SK-N-SH (cell line): ENCODE results near the gene ASAP2. TPM values are rescaled to one million over a fixed set of nuclear protein-coding genes. Genes with fewer than 3 reads are reported as not detected.

ENCODE experiments used
- CTCF ChIA-PET: fragments of 300-600, 350-600 bp; formaldehyde crosslinking; extraction: SDS; loops from one replicate; lab custom pipeline; 2021; lab: Yijun Ruan, JAX
- POLR2A ChIA-PET: fragments of 350-600 bp; sonication (Branson Sonifier 250); formaldehyde crosslinking; extraction: SDS; loops from one replicate; lab custom pipeline; 2020; ENCODE audit warnings: antibody characterized with exemption, inconsistent platforms; lab: Yijun Ruan, JAX
- DNase-seq: peaks from one replicate; pipeline ENCODE4 v3.0.0; 2012
- H2AFZ ChIP-seq: fragments of 200-600 bp; sonication (generic); 2 replicates; pipeline ENCODE4 v1.8.1; 2016; ENCODE audit warnings: antibody characterized with exemption, mild to moderate bottlenecking, low read depth
- H3F3A ChIP-seq: fragments of 200-600 bp; sonication (generic); replicated peaks from 2 replicates; pipeline ENCODE3; 2016; ENCODE audit warnings: antibody characterized with exemption, mild to moderate bottlenecking; ENCODE audit not compliant: insufficient read depth
- H3K27ac ChIP-seq, 2 experiments: fragments of 200-500 bp in 1 of 2; fragments of 200-600 bp in 1 of 2; sonication (Bioruptor generic) in 1 of 2; sonication (generic), shearing (Covaris generic) in 1 of 2; 2 replicates each; pipeline versions ENCODE4 v1.5.1 to v1.6.1; 2014 to 2016; ENCODE audit warnings: low read depth in 2 of 2, inconsistent platforms in 1 of 2, low read length in 1 of 2, mild to moderate bottlenecking in 1 of 2, mixed read lengths in 1 of 2
- H3K27me3 ChIP-seq: fragments of 200-600 bp; sonication (generic), shearing (Covaris generic); 2 replicates; pipeline ENCODE4 v1.6.1; 2016; ENCODE audit warnings: mixed run types; ENCODE audit not compliant: insufficient read depth
- H3K36me3 ChIP-seq, 2 experiments: fragments of 200-500 bp in 1 of 2; fragments of 200-600 bp in 1 of 2; sonication (Bioruptor generic) in 1 of 2; sonication (generic) in 1 of 2; replicated peaks in 1 of 2; 2 replicates each; pipeline versions ENCODE3 to v1.5.1; 2014 to 2016; ENCODE audit warnings: low read length in 1 of 2, mild to moderate bottlenecking in 1 of 2; ENCODE audit not compliant: insufficient read depth in 2 of 2, control insufficient read depth in 1 of 2
- H3K4me1 ChIP-seq, 2 experiments: fragments of 200-500 bp in 1 of 2; fragments of 200-600 bp in 1 of 2; sonication (Bioruptor generic) in 1 of 2; sonication (generic), shearing (Covaris generic) in 1 of 2; 2 replicates each; pipeline versions ENCODE4 v1.5.1 to v1.6.1; 2014 to 2016; ENCODE audit warnings: low read depth in 1 of 2, low read length in 1 of 2, mixed run types in 1 of 2; ENCODE audit not compliant: insufficient read depth in 2 of 2, control insufficient read depth in 1 of 2
- H3K4me2 ChIP-seq: fragments of 200-600 bp; sonication (generic), shearing (Covaris generic); 2 replicates; pipeline ENCODE4 v1.6.1; 2017; ENCODE audit warnings: mixed run types
- H3K4me3 ChIP-seq, 2 experiments: fragments of 200-500 bp in 1 of 2; fragments of 200-600 bp in 1 of 2; sonication (Bioruptor generic) in 1 of 2; sonication (generic), shearing (Covaris generic) in 1 of 2; 2 replicates each; pipeline versions ENCODE4 v1.5.1 to v1.8.1; 2014 to 2016; ENCODE audit warnings: low read depth in 2 of 2, inconsistent platforms in 1 of 2, low read length in 1 of 2, mild to moderate bottlenecking in 1 of 2, mixed read lengths in 1 of 2, moderate library complexity in 1 of 2
- H3K79me2 ChIP-seq: fragments of 200-600 bp; sonication (generic); 2 replicates; pipeline ENCODE4 v1.8.1; 2017; ENCODE audit warnings: mild to moderate bottlenecking; ENCODE audit not compliant: insufficient read depth
- H3K9ac ChIP-seq: fragments of 200-600 bp; sonication (generic); 2 replicates; pipeline ENCODE4 v1.6.1; 2017; ENCODE audit warnings: mixed run types
- H3K9me2 ChIP-seq: fragments of 200-600 bp; sonication (generic); 2 replicates; pipeline ENCODE4 v1.6.1; 2017; ENCODE audit warnings: mixed run types
- H3K9me3 ChIP-seq: fragments of 200-600 bp; sonication (generic); 2 replicates; pipeline ENCODE4 v1.6.1; 2017; ENCODE audit warnings: mixed run types, mild to moderate bottlenecking, moderate library complexity
- H4K20me1 ChIP-seq: fragments of 200-600 bp; sonication (generic); 2 replicates; pipeline ENCODE4 v1.6.1; 2017; ENCODE audit warnings: mild to moderate bottlenecking, mixed run types; ENCODE audit not compliant: insufficient read depth
- FOXJ3 ChIP-seq: sonication (generic); formaldehyde crosslinking; IDR thresholded peaks from 2 replicates; pipeline ENCODE4 v1.5.1; 2020; ENCODE audit warnings: mild to moderate bottlenecking, missing genetic modification reagents
- GATA2 ChIP-seq: sonication (generic); formaldehyde crosslinking; IDR thresholded peaks from 2 replicates; pipeline ENCODE4 v1.5.0; 2020; ENCODE audit warnings: mild to moderate bottlenecking, missing genetic modification reagents
- MEF2A ChIP-seq: IDR thresholded peaks from 2 replicates; pipeline ENCODE4 v1.4.0; 2012; ENCODE audit warnings: low read depth, borderline replicate concordance
- MXI1 ChIP-seq: IDR thresholded peaks from 2 replicates; pipeline ENCODE4 v1.6.1; 2012; ENCODE audit warnings: mild to moderate bottlenecking, low read depth, low read length, improper control_type of control experiment
- NFIC ChIP-seq: IDR thresholded peaks from 2 replicates; pipeline ENCODE4 v1.4.0; 2012; ENCODE audit warnings: borderline replicate concordance
- NRF1 ChIP-seq: IDR thresholded peaks from 2 replicates; pipeline ENCODE4 v1.6.1; 2012; ENCODE audit warnings: low read depth, mild to moderate bottlenecking, low read length
- POLR2AphosphoS5 ChIP-seq: IDR thresholded peaks from 2 replicates; pipeline ENCODE4 v1.6.1; 2012; ENCODE audit warnings: low read depth, low read length
- RCOR1 ChIP-seq: fragments of 150-350 bp; IDR thresholded peaks from 2 replicates; pipeline ENCODE4 v1.6.1; 2017; ENCODE audit warnings: antibody characterized with exemption, low read length
- REST ChIP-seq: IDR thresholded peaks from 2 replicates; pipeline ENCODE4 v1.6.1; 2012; ENCODE audit warnings: mild to moderate bottlenecking, low read depth, low read length, moderate library complexity
- RFX5 ChIP-seq: IDR thresholded peaks from 2 replicates; pipeline ENCODE4 v1.6.1; 2012; ENCODE audit warnings: mild to moderate bottlenecking, improper control_type of control experiment, low read length
- TAF1 ChIP-seq: IDR thresholded peaks from 2 replicates; pipeline ENCODE4 v1.6.1; 2012; ENCODE audit warnings: low read depth, mild to moderate bottlenecking, low read length, moderate library complexity, borderline replicate concordance
- TEAD4 ChIP-seq: IDR thresholded peaks from 2 replicates; pipeline ENCODE4 v1.4.0; 2012; ENCODE audit warnings: mild to moderate bottlenecking, borderline replicate concordance; ENCODE audit not compliant: insufficient read depth
- YY1 ChIP-seq: IDR thresholded peaks from 2 replicates; pipeline ENCODE4 v1.4.0; 2012; ENCODE audit warnings: low read depth, mild to moderate bottlenecking
- WGBS: methylation state at CpG from one replicate; pipeline ENCODE4 v1.1.6; 2017; ENCODE audit warnings: low lambda C conversion rate; 5-methylcytosine and 5-hydroxymethylcytosine counted together
- polyA plus RNA-seq, 3 experiments: library from polyadenylated mRNA; depleted of rRNA; stranded (reverse); fragments of >200 nt; gene quantifications; 2 replicates each; pipeline ENCODE4 v1.2.3, GENCODE V29; 2012
- TF ChIP-seq, protein P1 (sequence below): fragments of 200-600 bp; sonication (generic); IDR thresholded peaks from 2 replicates; pipeline ENCODE4 v1.6.1; 2017; ENCODE audit warnings: antibody characterized with exemption, mild to moderate bottlenecking, moderate library complexity
- TF ChIP-seq, protein P2 (sequence below): IDR thresholded peaks from 2 replicates; pipeline ENCODE4 v1.4.0; 2012; ENCODE audit warnings: low read depth, borderline replicate concordance

ASAP2 gene
- polyA plus RNA-seq, 1 of the 3 experiments (the other 2 are of a cell fraction), result 37.9 TPM

DNA sequence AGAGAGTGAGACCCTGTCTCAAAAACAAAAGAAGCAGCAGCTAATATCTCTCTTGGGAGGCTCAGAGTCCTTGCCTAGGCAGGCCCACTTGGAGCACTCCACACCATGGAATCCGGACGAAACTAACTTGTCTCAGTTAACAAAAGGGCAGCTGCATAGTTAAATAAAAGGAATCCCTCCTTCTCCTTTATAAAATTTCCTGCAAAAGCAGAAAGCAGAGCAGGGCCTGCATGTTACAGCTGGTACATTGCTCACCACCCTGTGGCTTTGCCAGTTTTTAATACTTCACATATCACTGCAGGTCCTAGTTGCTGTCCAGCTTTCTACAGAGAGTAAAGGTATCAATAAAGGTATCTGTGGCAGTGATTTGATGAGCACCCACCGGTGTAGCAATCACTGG is 93.6 kb downstream of the ASAP2 start:
- ChIA-PET CTCF (interaction anchor here (0.7 to 3.3 kb wide), 6 partner anchors 10 to 559 kb away, joined by 3 to 12 read pairs (median 4); partner anchors contain the start of gene ASAP2), POLR2A (interaction anchor here (1.6 kb wide), 1 partner anchor 10 kb away, joined by 4 read pairs; no protein-coding TSS in a partner anchor)
- H2AFZ ChIP-seq, result no peak overlapping the region
- WGBS, result 95% methylated on average over 3 of the region's 3 CpGs
- peaks cover 39% of the 10 kb centered on the region for H4K20me1 ChIP-seq
- H3K9me2 ChIP-seq, result no peaks in the 10 kb centered on the region
- TF ChIP-seq REST (peak; percentile 74; the same call in 1 of the 2 replicates), NFIC (no peak), RFX5 (no peak)
- H3K9me3 ChIP-seq, result no peaks in the 10 kb centered on the region
- peaks cover 88% of the 10 kb centered on the region for H3K79me2 ChIP-seq
- H3K9ac ChIP-seq, result no peak overlapping the region
- DNase-seq, result no peak
- peaks cover 10 to 27% of the 10 kb centered on the region in 2 experiments; a peak in 3 of 4 replicates for H3K4me1 ChIP-seq
- peaks cover 6% of the 10 kb centered on the region for H3F3A ChIP-seq
- H3K27me3 ChIP-seq, result no peaks in the 10 kb centered on the region
- H3K36me3 ChIP-seq, result peaks cover 30 to 34% of the 10 kb centered on the region in 2 experiments
- no peak overlapping the region for H3K4me2 ChIP-seq
- H3K4me3 ChIP-seq, result no peak overlapping the region
- peak overlapping the region; percentile 18 to 76; a peak in 3 of 4 replicates for H3K27ac ChIP-seq

DNA sequence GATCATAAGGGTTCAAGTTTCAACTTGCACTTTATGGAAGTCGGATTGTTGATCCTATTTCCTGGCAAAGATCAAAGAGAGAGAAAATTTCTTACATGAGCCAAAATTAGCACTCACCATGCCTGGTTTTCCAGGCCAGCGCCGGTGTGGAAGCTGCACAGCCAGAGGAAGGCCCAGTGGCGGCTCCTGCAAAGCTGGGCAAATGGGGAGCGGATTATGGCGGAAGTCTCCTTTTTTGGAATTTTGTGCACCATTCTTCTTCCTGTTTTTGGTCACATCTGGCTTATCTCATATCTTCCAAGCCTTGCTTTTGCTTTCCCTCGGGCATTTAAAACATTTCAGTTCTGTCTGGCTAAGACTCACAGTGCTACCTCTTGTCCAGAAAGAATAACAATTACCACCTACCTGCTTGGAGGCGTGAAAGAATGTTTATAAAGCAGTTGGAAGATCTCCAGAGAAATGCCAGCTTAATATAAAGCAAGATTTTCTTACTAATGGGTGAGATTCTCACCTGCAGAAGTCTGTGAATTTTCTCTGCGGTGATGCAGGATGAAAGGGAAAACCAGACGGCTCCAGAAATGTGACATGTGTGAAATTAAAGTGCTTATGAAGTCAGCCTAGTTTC is 94.3 kb downstream of the ASAP2 start:
- no peak overlapping the region for H2AFZ ChIP-seq
- 85% methylated on average over 10 of the region's 10 CpGs for WGBS
- CTCF ChIA-PET, result interaction anchor here (0.7 to 3.3 kb wide), 6 partner anchors 10 to 560 kb away, joined by 3 to 12 read pairs (median 4); partner anchors contain the start of gene ASAP2

DNA sequence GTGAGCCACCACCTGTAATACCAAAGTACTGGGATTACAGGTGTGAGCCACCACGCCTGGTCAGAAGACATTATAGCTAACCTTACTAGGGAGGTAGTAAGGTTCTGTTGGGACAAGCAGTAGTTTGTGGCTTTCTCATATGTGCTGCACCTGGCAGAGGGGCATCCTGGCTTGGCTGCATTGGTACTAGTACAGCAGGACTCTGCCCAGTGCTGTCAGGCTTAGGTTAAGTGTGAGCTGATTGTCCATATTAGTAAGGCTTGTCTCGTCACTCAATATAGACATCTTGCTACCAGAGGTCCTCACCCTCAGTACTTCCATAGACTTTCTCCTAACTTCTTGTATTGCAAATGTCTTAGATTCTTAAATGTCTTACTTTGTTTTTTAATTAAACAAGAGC is 96.1 kb downstream of the ASAP2 start:
- H3K4me1 ChIP-seq, result peaks cover 10 to 45% of the 10 kb centered on the region in 2 experiments; a peak in 3 of 4 replicates
- H3K79me2 ChIP-seq, result peaks cover 79% of the 10 kb centered on the region
- peaks cover 24 to 25% of the 10 kb centered on the region in 2 experiments for H3K36me3 ChIP-seq
- no peak overlapping the region for H3K27ac ChIP-seq
- DNase-seq, result no peak
- H3K9me2 ChIP-seq, result no peaks in the 10 kb centered on the region
- peaks cover 6% of the 10 kb centered on the region for H3F3A ChIP-seq
- no peak overlapping the region for H3K9ac ChIP-seq
- H2AFZ ChIP-seq, result no peak overlapping the region
- H3K27me3 ChIP-seq, result no peaks in the 10 kb centered on the region
- WGBS, result 90% methylated on average over 2 of the region's 2 CpGs
- POLR2A ChIA-PET, result no interaction called here
- CTCF ChIA-PET, result interaction anchor here (0.9 to 3.3 kb wide), 4 partner anchors 27 to 159 kb away, joined by 3 to 9 read pairs (median 3); partner anchors contain the start of gene ASAP2
- H3K4me3 ChIP-seq, result no peak overlapping the region
- H3K9me3 ChIP-seq, result no peaks in the 10 kb centered on the region
- H3K4me2 ChIP-seq, result no peak overlapping the region
- H4K20me1 ChIP-seq, result peaks cover 26% of the 10 kb centered on the region
- TF ChIP-seq YY1, result no peak
- no peak for TF ChIP-seq FOXJ3
- no peak for TF ChIP-seq RCOR1
- no peak for TF ChIP-seq TEAD4
- TF ChIP-seq, protein P1, sequence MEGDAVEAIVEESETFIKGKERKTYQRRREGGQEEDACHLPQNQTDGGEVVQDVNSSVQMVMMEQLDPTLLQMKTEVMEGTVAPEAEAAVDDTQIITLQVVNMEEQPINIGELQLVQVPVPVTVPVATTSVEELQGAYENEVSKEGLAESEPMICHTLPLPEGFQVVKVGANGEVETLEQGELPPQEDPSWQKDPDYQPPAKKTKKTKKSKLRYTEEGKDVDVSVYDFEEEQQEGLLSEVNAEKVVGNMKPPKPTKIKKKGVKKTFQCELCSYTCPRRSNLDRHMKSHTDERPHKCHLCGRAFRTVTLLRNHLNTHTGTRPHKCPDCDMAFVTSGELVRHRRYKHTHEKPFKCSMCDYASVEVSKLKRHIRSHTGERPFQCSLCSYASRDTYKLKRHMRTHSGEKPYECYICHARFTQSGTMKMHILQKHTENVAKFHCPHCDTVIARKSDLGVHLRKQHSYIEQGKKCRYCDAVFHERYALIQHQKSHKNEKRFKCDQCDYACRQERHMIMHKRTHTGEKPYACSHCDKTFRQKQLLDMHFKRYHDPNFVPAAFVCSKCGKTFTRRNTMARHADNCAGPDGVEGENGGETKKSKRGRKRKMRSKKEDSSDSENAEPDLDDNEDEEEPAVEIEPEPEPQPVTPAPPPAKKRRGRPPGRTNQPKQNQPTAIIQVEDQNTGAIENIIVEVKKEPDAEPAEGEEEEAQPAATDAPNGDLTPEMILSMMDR, result no peak
- TF ChIP-seq MEF2A, result no peak
- TF ChIP-seq TAF1, result no peak
- no peak for TF ChIP-seq NRF1
- TF ChIP-seq MXI1, result no peak
- TF ChIP-seq, protein P2, sequence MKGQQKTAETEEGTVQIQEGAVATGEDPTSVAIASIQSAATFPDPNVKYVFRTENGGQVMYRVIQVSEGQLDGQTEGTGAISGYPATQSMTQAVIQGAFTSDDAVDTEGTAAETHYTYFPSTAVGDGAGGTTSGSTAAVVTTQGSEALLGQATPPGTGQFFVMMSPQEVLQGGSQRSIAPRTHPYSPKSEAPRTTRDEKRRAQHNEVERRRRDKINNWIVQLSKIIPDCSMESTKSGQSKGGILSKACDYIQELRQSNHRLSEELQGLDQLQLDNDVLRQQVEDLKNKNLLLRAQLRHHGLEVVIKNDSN, result no peak
- TF ChIP-seq POLR2AphosphoS5, result no peak

More for the DNA sequence above, 94.3 kb downstream of the ASAP2 start:
- peak; percentile 48 for DNase-seq
- H3K4me3 ChIP-seq, result no peak overlapping the region
- H3K27me3 ChIP-seq, result no peaks in the 10 kb centered on the region
- H3F3A ChIP-seq, result peaks cover 6% of the 10 kb centered on the region
- TF ChIP-seq POLR2AphosphoS5 (no peak), GATA2 (CRISPR knock-in tag) (peak; percentile 26; the same call in 1 of the 2 replicates)
- no peaks in the 10 kb centered on the region for H3K9me2 ChIP-seq
- peak overlapping the region; percentile 18 to 76; a peak in 3 of 4 replicates for H3K27ac ChIP-seq
- no peak overlapping the region for H3K9ac ChIP-seq
- H3K4me1 ChIP-seq, result peaks cover 10 to 27% of the 10 kb centered on the region in 2 experiments; a peak in 3 of 4 replicates
- no peaks in the 10 kb centered on the region for H3K9me3 ChIP-seq
- H3K79me2 ChIP-seq, result peaks cover 81% of the 10 kb centered on the region
- POLR2A ChIA-PET, result interaction anchor here (1.6 kb wide), 1 partner anchor 9 kb away, joined by 4 read pairs; no protein-coding TSS in a partner anchor
- peaks cover 35% of the 10 kb centered on the region for H4K20me1 ChIP-seq
- H3K4me2 ChIP-seq, result no peak overlapping the region
- H3K36me3 ChIP-seq, result peaks cover 27 to 34% of the 10 kb centered on the region in 2 experiments
